ENCODE data around the gene ASTN2.
"Not testable (repeated sequence)": the region's sequence is repeated elsewhere in the genome, so short reads cannot be mapped to it uniquely, and the experiment has no call there.

ASTN2 gene

GRCh38 chr9:116837018-116837989, 577.6 kb downstream of the ASTN2 start:
- no peak for DNase-seq

GRCh38 chr9:116830321-116830720, 584.5 kb downstream of the ASTN2 start:
- not testable (repeated sequence) for DNase-seq

GRCh38 chr9:116821633-116822229, 593.1 kb downstream of the ASTN2 start:
- no peak for DNase-seq

- no peak for DNase-seq
Observed at GRCh38 chr9:116819116-116819515, 595.7 kb downstream of the ASTN2 start.

GRCh38 chr9:116817762-116818161, 597.1 kb downstream of the ASTN2 start:
- DNase-seq: no peak

GRCh38 chr9:116816484-116816883, 598.4 kb downstream of the ASTN2 start:
- DNase-seq: no peak

- no peak for DNase-seq
Observed at GRCh38 chr9:116815835-116816234, 599.0 kb downstream of the ASTN2 start.

- DNase-seq: no peak
Observed at GRCh38 chr9:116813031-116813300, 601.9 kb downstream of the ASTN2 start.

- no peak for DNase-seq
Observed at GRCh38 chr9:116812231-116813030, 602.4 kb downstream of the ASTN2 start.

GRCh38 chr9:116809656-116810055, 605.2 kb downstream of the ASTN2 start:
- no peak for DNase-seq

GRCh38 chr9:116806075-116806474, 608.8 kb downstream of the ASTN2 start:
- no peak for DNase-seq

- no peak for DNase-seq
Observed at GRCh38 chr9:116800885-116801284, 614.0 kb downstream of the ASTN2 start.

GRCh38 chr9:116800074-116800473, 614.8 kb downstream of the ASTN2 start:
- no peak for DNase-seq

GRCh38 chr9:116798521-116798920, 616.3 kb downstream of the ASTN2 start:
- no peak for DNase-seq

GRCh38 chr9:116797276-116797675, 617.6 kb downstream of the ASTN2 start:
- no peak for DNase-seq

GRCh38 chr9:116796669-116797068, 618.2 kb downstream of the ASTN2 start:
- DNase-seq: no peak

- no peak for DNase-seq
Observed at GRCh38 chr9:116795821-116796220, 619.0 kb downstream of the ASTN2 start.

GRCh38 chr9:116792271-116792670, 622.6 kb downstream of the ASTN2 start:
- no peak for DNase-seq

GRCh38 chr9:116791326-116791725, 623.5 kb downstream of the ASTN2 start:
- no peak for DNase-seq

- no peak for DNase-seq
Observed at GRCh38 chr9:116789081-116789480, 625.8 kb downstream of the ASTN2 start.

GRCh38 chr9:116786737-116787136, 628.1 kb downstream of the ASTN2 start:
- no peak for DNase-seq

GRCh38 chr9:116777116-116777515, 637.7 kb downstream of the ASTN2 start:
- DNase-seq: no peak

- DNase-seq: no peak
Observed at GRCh38 chr9:116774421-116775180, 640.3 kb downstream of the ASTN2 start.

All from suppressor macrophage treated with lipopolysaccharide for 4 hours (primary cell).